ENCODE measurements around the gene COQ3.

Gene COQ3

DNA sequence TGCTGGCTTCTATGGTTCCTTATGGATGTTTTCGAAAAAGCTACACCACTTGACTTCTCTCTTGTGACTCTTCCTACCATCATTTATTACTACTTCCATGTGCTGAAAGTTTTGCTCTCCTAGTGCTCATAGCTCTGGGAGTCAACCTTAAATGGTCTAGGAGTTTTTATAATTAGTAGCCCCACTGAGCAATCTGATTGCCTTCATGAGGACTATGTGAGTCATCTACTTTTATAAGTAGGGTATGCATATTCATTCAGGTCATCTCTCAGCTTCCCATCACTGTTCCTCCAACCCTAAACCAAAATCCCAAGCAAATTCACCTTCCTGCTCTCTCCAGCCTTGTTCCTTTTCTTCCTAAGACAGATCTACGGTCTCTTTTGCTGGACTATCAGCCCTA is 27.1 kb downstream of the COQ3 start:
- H3K4me2 ChIP-seq (ENCODE audit: low read length) = no peak overlapping the region
- no peaks in the 10 kb centered on the region for H3K9me3 ChIP-seq (ENCODE audit: control insufficient read depth, insufficient read depth, low read length)
- no peak overlapping the region for H3K27ac ChIP-seq (ENCODE audit: low read depth, low read length)
- no peaks in the 10 kb centered on the region for H3K36me3 ChIP-seq (ENCODE audit: control insufficient read depth, low read length)
- H4K20me1 ChIP-seq (ENCODE audit: control insufficient read depth, insufficient read depth, low read depth, low read length) = no peaks in the 10 kb centered on the region
- no peak for TF ChIP-seq EZH2phosphoT487 (IDR thresholded peaks at IDR 0.05; ENCODE audit: borderline replicate concordance, low read length)
- TF ChIP-seq, protein P1, sequence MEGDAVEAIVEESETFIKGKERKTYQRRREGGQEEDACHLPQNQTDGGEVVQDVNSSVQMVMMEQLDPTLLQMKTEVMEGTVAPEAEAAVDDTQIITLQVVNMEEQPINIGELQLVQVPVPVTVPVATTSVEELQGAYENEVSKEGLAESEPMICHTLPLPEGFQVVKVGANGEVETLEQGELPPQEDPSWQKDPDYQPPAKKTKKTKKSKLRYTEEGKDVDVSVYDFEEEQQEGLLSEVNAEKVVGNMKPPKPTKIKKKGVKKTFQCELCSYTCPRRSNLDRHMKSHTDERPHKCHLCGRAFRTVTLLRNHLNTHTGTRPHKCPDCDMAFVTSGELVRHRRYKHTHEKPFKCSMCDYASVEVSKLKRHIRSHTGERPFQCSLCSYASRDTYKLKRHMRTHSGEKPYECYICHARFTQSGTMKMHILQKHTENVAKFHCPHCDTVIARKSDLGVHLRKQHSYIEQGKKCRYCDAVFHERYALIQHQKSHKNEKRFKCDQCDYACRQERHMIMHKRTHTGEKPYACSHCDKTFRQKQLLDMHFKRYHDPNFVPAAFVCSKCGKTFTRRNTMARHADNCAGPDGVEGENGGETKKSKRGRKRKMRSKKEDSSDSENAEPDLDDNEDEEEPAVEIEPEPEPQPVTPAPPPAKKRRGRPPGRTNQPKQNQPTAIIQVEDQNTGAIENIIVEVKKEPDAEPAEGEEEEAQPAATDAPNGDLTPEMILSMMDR (IDR thresholded peaks at IDR 0.05; ENCODE audit: low read depth, low read length, poor library complexity, severe bottlenecking) = no peak
- H3K4me1 ChIP-seq (ENCODE audit: control insufficient read depth, low read length) = no peaks in the 10 kb centered on the region
- H3F3A ChIP-seq (ENCODE audit: control insufficient read depth, insufficient read depth) = no peaks in the 10 kb centered on the region
- H3K27me3 ChIP-seq (ENCODE audit: control insufficient read depth, low read length) = 0 out of 2 replicates have a peak, but pooled peaks cover 7% of the 10 kb centered on the region
- H3K79me2 ChIP-seq (ENCODE audit: control insufficient read depth, low read length) = no peaks in the 10 kb centered on the region
- no peak overlapping the region for H3K4me3 ChIP-seq (ENCODE audit: low read length)
- no peaks in the 10 kb centered on the region for H3K9me2 ChIP-seq (replicated peaks; ENCODE audit: control insufficient read depth, low read length)

DNA sequence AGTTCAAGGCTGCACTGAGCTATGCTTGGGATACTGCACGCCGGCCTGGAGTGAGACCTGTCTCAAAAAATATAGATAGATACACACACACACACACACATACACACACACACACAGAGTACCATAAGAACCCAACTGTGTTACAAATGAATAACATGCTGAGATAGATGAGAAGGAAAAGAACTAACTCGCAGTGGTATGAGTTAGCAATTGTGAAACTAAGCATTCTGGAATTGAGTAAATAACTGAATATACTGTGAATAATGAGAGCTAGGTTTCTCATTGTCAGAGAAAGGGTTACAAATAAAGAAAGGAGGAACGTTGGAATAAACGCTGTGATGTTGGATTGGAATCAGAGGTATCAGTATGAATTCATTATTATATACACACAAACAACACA is 30.0 kb downstream of the COQ3 start:
- Histone ChIP-seq H3K9me2 (replicated peaks; ENCODE audit: control insufficient read depth, low read length) (no peaks in the 10 kb centered on the region), H4K20me1 (ENCODE audit: control insufficient read depth, insufficient read depth, low read depth, low read length) (no peaks in the 10 kb centered on the region), H3K27me3 (ENCODE audit: control insufficient read depth, low read length) (peaks cover 9% of the 10 kb centered on the region; the same call in 1 of the 2 replicates), H3K9me3 (ENCODE audit: control insufficient read depth, insufficient read depth, low read length) (no peaks in the 10 kb centered on the region), H3K4me2 (ENCODE audit: low read length) (no peak overlapping the region), H3K4me3 (ENCODE audit: low read length) (no peak overlapping the region), H3K36me3 (ENCODE audit: control insufficient read depth, low read length) (no peaks in the 10 kb centered on the region), H3F3A (ENCODE audit: control insufficient read depth, insufficient read depth) (no peaks in the 10 kb centered on the region), H3K27ac (ENCODE audit: low read depth, low read length) (no peak overlapping the region), H3K79me2 (ENCODE audit: control insufficient read depth, low read length) (no peaks in the 10 kb centered on the region), H3K4me1 (ENCODE audit: control insufficient read depth, low read length) (no peaks in the 10 kb centered on the region)
- TF ChIP-seq, protein P1 (IDR thresholded peaks at IDR 0.05; ENCODE audit: low read depth, low read length, poor library complexity, severe bottlenecking) = no peak
- TF ChIP-seq EZH2phosphoT487 (IDR thresholded peaks at IDR 0.05; ENCODE audit: borderline replicate concordance, low read length) = no peak

DNA sequence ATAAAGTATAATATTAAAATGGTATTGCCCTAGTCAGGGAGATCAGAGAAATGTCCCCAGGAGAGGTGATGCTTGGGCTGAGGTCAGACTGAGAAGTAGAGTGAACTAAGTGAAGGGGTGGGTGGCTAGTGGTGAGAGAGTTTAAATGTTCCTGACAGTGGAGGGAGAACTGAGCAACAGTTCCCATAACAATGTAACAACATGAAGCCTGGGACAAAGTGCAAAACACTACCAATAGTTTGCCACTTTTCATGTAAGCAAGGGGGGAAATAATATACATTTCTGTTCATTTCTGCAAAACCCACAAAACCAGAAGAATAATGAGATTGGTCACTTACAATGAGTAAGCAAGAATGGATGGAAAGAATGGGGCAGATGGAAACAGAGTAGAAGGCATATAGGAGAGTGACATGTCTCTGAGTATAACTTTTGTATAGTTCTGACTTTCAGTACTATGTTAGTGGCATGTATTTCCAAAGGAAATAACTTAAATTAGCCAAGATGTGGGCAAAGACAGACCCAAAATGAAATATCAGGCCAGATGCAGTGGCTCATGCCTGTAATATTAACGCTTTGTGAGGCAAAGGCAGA is 31.2 kb downstream of the COQ3 start:
- TF ChIP-seq EZH2phosphoT487 (IDR thresholded peaks at IDR 0.05; ENCODE audit: borderline replicate concordance, low read length) = no peak
- TF ChIP-seq, protein P1 (IDR thresholded peaks at IDR 0.05; ENCODE audit: low read depth, low read length, poor library complexity, severe bottlenecking) = no peak
- Histone ChIP-seq H3F3A (ENCODE audit: control insufficient read depth, insufficient read depth) (no peaks in the 10 kb centered on the region), H4K20me1 (ENCODE audit: control insufficient read depth, insufficient read depth, low read depth, low read length) (no peaks in the 10 kb centered on the region), H3K9me3 (ENCODE audit: control insufficient read depth, insufficient read depth, low read length) (no peaks in the 10 kb centered on the region), H3K79me2 (ENCODE audit: control insufficient read depth, low read length) (no peaks in the 10 kb centered on the region), H3K4me3 (ENCODE audit: low read length) (no peak overlapping the region), H3K9me2 (replicated peaks; ENCODE audit: control insufficient read depth, low read length) (no peaks in the 10 kb centered on the region), H3K27ac (ENCODE audit: low read depth, low read length) (no peak overlapping the region), H3K4me2 (ENCODE audit: low read length) (no peak overlapping the region), H3K4me1 (ENCODE audit: control insufficient read depth, low read length) (no peaks in the 10 kb centered on the region), H3K27me3 (ENCODE audit: control insufficient read depth, low read length) (peaks cover 9% of the 10 kb centered on the region; the same call in 1 of the 2 replicates), H3K36me3 (ENCODE audit: control insufficient read depth, low read length) (no peaks in the 10 kb centered on the region)
